AG04450 (cell line): ENCODE measurements around the gene DNAH3. TPM values are rescaled to one million over a fixed set of nuclear protein-coding genes. Genes with fewer than 3 reads are reported as not detected.
A peak's percentile ranks its signal among the peaks of the same experiment; 100 is the strongest.

Experiments used
- CTCF ChIA-PET: fragments of 300-600, 350-600 bp; formaldehyde crosslinking; extraction: SDS; loops from one replicate; lab custom pipeline; 2022; ENCODE audit warnings: antibody characterized with exemption, inconsistent platforms; lab: Charles Lee
- POLR2A ChIA-PET: fragments of 350-600 bp; formaldehyde crosslinking; extraction: SDS; loops from one replicate; lab custom pipeline; 2021; ENCODE audit warnings: antibody characterized with exemption, inconsistent platforms; lab: Yijun Ruan, JAX
- DNase-seq: peaks from one replicate; pipeline ENCODE4 v3.0.0-alpha.2; 2011; ENCODE audit warnings: low read depth, low spot score
- H3K27ac ChIP-seq: one replicate; pipeline ENCODE4 v1.5.1; 2012; ENCODE audit warnings: low read depth, low read length, control low read depth
- H3K27me3 ChIP-seq: one replicate; pipeline ENCODE4 v1.6.0; 2012; ENCODE audit warnings: low read length; ENCODE audit not compliant: control insufficient read depth, insufficient read depth
- H3K4me3 ChIP-seq: 2 replicates; pipeline ENCODE4 v1.5.1; 2011; ENCODE audit warnings: mild to moderate bottlenecking, low read depth, low read length, control low read depth
- H3K9me3 ChIP-seq: 2 replicates; pipeline ENCODE4 v1.5.1; 2012; ENCODE audit warnings: low read length; ENCODE audit not compliant: control insufficient read depth, insufficient read depth
- CTCF ChIP-seq: IDR thresholded peaks from 2 replicates; pipeline ENCODE4 v1.5.1; 2011; ENCODE audit warnings: low read depth, low read length, control low read depth, inconsistent platforms
- polyA plus RNA-seq: library from polyadenylated mRNA; depleted of rRNA; stranded (reverse); fragments of >200 nt; gene quantifications from 2 replicates; pipeline ENCODE4 v1.2.3, GENCODE V29; 2011

The DNAH3 gene
- polyA plus RNA-seq, 1 experiment = not detected

- Histone ChIP-seq H3K4me3 (no peak overlapping the region), H3K9me3 (no peaks in the 10 kb centered on the region), H3K27me3 (no peaks in the 10 kb centered on the region), H3K27ac (peak overlapping the region; percentile 11)
- ChIA-PET CTCF (interaction anchor here (1.1 to 1.2 kb wide), 2 partner anchors 53 to 97 kb away, joined by 3 read pairs; partner anchors contain the start of genes ERI2 and REXO5), POLR2A (interaction anchor here (0.6 kb wide), 1 partner anchor 1532 kb away, joined by 9 read pairs; no protein-coding TSS in a partner anchor)
- DNase-seq = no peak
- no peak for TF ChIP-seq CTCF
Observed at GRCh38 chr16:20903899-20904506, 246.6 kb downstream of the DNAH3 start.

DNA sequence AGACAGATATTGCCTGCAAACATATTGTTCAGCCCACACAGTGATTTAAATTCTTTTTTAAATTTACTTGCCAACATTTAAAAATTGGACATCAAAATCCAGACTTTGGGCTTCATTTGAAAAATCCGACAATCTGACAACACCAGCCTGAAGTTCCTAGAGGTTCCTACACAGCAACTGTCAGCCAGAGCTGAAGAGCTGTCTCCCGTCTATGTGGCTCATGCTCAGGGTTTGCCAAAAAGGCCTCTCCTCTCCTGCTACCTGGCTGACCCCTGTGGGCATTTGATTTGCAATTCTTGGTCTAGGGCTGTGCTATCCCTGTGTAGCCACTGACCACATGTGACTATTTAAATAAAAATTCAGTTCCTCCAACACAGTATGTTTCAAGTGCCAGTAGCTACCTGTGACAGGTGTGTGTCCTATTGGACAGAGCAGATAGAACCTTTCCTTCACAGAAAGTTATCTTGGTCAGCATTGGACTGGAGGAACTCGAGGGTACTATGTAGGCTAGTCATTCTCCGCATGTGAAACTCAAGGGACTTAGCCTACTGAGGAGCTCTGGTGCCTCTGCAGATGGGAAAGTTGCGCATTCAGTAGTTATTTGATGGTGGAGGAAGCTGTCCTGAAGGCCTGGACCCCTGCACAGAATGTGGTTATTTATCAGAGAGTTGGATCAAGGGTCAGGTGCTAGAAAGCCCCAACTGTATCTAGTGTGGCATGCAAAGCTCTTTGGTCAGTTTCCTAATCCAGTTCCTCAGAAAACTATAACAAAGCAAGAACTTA is 247.3 kb downstream of the DNAH3 start:
- ChIA-PET POLR2A (interaction anchor here (0.6 kb wide), 2 partner anchors 29 to 1533 kb away, joined by 4 to 9 read pairs; no protein-coding TSS in a partner anchor), CTCF (interaction anchor here (0.5 to 1.2 kb wide), 3 partner anchors 14 to 97 kb away, joined by 3 to 5 read pairs (median 3); partner anchors contain the start of genes ERI2 and REXO5)
- H3K9me3 ChIP-seq = no peaks in the 10 kb centered on the region
- H3K27me3 ChIP-seq = no peaks in the 10 kb centered on the region
- no peak for DNase-seq
- H3K4me3 ChIP-seq = no peak overlapping the region
- H3K27ac ChIP-seq = peak overlapping the region; percentile 21
- no peak for TF ChIP-seq CTCF

DNA sequence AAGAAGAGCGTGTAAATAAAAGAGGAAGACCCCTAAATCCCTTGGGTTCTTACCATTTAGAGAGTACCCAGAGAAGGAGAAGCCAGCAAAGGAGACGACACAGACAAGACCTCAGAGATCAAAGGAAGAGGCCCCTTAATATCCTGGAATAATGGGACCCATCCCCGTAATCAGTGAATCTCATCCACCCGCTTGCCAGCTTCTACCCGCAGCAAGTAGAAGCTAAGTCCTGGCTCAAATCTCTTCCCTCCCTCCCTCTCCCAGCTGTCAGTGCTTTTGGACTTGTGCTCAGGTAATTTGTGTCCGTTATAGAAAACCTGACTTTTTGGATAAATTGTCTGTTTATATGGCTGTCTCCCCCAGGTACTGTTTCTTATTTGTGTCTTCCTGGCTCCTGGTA is 248.2 kb downstream of the DNAH3 start:
- CTCF ChIA-PET = no interaction called here
- no peak overlapping the region for H3K27ac ChIP-seq
- DNase-seq = no peak
- no peak for TF ChIP-seq CTCF
- POLR2A ChIA-PET = interaction anchor here (0.6 kb wide), 1 partner anchor 28 kb away, joined by 4 read pairs; no protein-coding TSS in a partner anchor
- no peaks in the 10 kb centered on the region for H3K27me3 ChIP-seq
- no peaks in the 10 kb centered on the region for H3K9me3 ChIP-seq
- no peak overlapping the region for H3K4me3 ChIP-seq

DNA sequence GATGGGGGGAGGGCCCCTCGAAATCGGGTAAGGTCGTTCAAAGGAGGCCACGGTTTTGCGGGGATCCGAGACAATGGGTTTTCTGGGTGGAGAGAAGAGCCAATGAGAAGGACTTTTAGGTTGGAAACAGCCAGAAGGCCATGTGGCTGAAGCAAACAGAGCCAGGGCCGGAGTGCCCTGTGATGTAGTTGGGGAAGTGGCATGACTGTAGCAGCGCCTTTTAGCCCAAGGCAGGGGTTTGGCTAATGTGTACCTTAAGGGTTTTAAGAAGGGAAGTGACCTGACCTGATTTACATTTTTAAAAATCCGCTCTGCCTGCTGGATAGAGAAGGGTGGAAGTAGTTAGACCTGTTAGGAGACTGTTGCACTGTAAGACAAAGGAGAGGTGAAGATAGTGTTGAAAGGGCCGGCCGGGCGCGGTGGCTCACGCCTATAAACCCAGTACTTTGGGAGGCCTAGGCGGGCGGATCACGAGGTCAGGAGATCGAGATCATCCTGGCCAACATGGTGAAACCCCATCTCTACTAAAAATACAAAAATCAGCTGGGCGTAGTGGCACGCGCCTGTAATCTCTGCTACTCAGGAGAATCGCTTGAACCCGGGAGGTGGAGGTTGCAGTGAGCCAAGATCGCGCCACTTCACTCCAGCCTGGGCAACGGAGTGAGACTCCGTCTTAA is 249.1 kb downstream of the DNAH3 start:
- Histone ChIP-seq H3K9me3 (no peaks in the 10 kb centered on the region), H3K27ac (peak overlapping the region; percentile 99), H3K27me3 (no peaks in the 10 kb centered on the region), H3K4me3 (peak overlapping the region; percentile 95)
- DNase-seq = no peak
- POLR2A ChIA-PET = no interaction called here
- no peak for TF ChIP-seq CTCF
- CTCF ChIA-PET = no interaction called here
